ENCODE measurements around the gene SEMA5A.

DNA sequence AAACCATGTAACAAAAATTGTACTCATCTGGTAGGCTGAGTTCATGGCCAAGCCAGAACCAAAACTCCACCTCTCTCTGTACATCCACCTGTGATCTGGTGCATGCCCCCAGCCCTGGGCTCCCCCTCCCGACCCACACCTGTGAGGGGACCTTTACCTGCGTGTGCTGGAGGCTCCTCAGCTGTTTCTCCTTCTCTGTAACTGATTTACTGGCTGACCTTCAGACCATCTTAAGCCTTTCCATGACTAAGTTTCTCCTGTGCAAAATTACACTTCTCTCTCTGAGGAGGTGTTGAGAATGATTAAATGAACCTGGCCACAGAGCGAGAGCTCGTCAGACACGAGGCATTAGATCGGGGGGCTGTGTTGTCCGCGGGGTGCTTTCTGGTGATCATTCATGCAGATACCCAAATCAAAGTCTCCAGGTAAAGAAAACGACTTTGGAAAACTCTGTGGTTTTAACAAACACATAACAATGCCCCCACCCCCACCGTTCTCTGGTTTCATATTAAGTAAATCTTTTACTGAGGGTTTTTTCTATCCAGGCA lies 136.4 kb downstream of the SEMA5A start:
- TF ChIP-seq, protein P1, sequence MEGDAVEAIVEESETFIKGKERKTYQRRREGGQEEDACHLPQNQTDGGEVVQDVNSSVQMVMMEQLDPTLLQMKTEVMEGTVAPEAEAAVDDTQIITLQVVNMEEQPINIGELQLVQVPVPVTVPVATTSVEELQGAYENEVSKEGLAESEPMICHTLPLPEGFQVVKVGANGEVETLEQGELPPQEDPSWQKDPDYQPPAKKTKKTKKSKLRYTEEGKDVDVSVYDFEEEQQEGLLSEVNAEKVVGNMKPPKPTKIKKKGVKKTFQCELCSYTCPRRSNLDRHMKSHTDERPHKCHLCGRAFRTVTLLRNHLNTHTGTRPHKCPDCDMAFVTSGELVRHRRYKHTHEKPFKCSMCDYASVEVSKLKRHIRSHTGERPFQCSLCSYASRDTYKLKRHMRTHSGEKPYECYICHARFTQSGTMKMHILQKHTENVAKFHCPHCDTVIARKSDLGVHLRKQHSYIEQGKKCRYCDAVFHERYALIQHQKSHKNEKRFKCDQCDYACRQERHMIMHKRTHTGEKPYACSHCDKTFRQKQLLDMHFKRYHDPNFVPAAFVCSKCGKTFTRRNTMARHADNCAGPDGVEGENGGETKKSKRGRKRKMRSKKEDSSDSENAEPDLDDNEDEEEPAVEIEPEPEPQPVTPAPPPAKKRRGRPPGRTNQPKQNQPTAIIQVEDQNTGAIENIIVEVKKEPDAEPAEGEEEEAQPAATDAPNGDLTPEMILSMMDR (IDR thresholded peaks at IDR 0.05): no peak
- TF ChIP-seq POLR2AphosphoS5 (IDR thresholded peaks at IDR 0.05) (no peak), POLR2A (IDR thresholded peaks at IDR 0.05) (no peak)

Data from gastroesophageal sphincter (tissue), 3 donors.